Heart right ventricle (tissue), 16 donors: ENCODE measurements around the gene IL1RL2. TPM values are rescaled to one million over a fixed set of nuclear protein-coding genes. Genes with fewer than 3 reads are reported as not detected.

Experiments
- ATAC-seq, 8 donors: fragments of 200-7000 bp; cut with Tn5 transposase; one replicate each; pipeline ENCODE4 v1.9.1; 2020; ENCODE audit warnings: mild to moderate bottlenecking in 8 of 8, moderate library complexity in 8 of 8, moderate number of reproducible peaks in 1 of 8
- DNase-seq, 2 donors: peaks; one replicate each; pipeline ENCODE4 v3.0.0-alpha.2; 2020
- H3K27ac ChIP-seq, 10 donors: fragments of 200-600 bp; sonication (generic) in 2 of 10; one replicate each; pipeline versions ENCODE4 v1.5.0 to v1.8.0; 2020 to 2022; ENCODE audit warnings: mild to moderate bottlenecking in 3 of 10
- H3K27me3 ChIP-seq, 7 donors: fragments of 200-600 bp; one replicate each; pipeline ENCODE4 v1.8.0; 2021 to 2022; ENCODE audit warnings: mild to moderate bottlenecking in 2 of 7
- H3K36me3 ChIP-seq, 9 donors: fragments of 200-600 bp; sonication (generic) in 1 of 9; one replicate each; pipeline versions ENCODE4 v1.5.0 to v1.8.0; 2020 to 2022; ENCODE audit warnings: mild to moderate bottlenecking in 2 of 9
- H3K4me1 ChIP-seq, 9 donors: fragments of 200-600 bp; sonication (generic) in 1 of 9; one replicate each; pipeline versions ENCODE4 v1.5.0 to v1.8.0; 2020 to 2022; ENCODE audit warnings: mild to moderate bottlenecking in 4 of 9
- H3K4me3 ChIP-seq, 10 donors: fragments of 200-600 bp; sonication (generic) in 2 of 10; one replicate each; pipeline versions ENCODE4 v1.5.0 to v1.8.0; 2020 to 2022; ENCODE audit warnings: mild to moderate bottlenecking in 7 of 10, moderate library complexity in 2 of 10
- H3K9me3 ChIP-seq, 11 donors: fragments of 200-600 bp in 10 of 11; sonication (generic) in 2 of 11; one replicate each; pipeline versions ENCODE4 v1.5.0 to v1.8.0; 2013 to 2022; ENCODE audit warnings: mild to moderate bottlenecking in 2 of 11, control low read depth in 1 of 11, moderate library complexity in 1 of 11
- CTCF ChIP-seq, 9 donors: fragments of 200-600 bp; sonication (generic) in 2 of 9; IDR thresholded peaks; one replicate each; pipeline versions ENCODE4 v1.5.0 to v1.8.0; 2021 to 2022; ENCODE audit warnings: antibody characterized with exemption in 9 of 9, mild to moderate bottlenecking in 5 of 9, moderate library complexity in 1 of 9
- whole genome bisulfite sequencing, 2 donors: extraction: QIAGEN DNeasy Blood & Tissue Kit; methylation state at CpG; one replicate each; pipeline ENCODE4 v1.1.7; 2013; ENCODE audit warnings: inconsistent platforms in 1 of 2; 5-methylcytosine and 5-hydroxymethylcytosine counted together
- intact Hi-C, 10 donors: fragments of 100-400 bp; cut with DNase I; formaldehyde crosslinking; loops; one replicate each; pipeline versions ENCODE4 v1.11.1 to v1.14.2; 2022
- polyA plus RNA-seq, 2 donors: library from polyadenylated mRNA; stranded (reverse); fragments of 200-250 nt; gene quantifications; one replicate each; pipeline ENCODE4 v1.2.3, GENCODE V29; 2013
- total RNA-seq, 10 donors: library from RNA; stranded (reverse); fragmentation: NEBNext Ultra II Directional in 3 of 10; extraction: Animal tissue kit (Norgen Biotek cat#: 25700) in 3 of 10; gene quantifications; one replicate each; pipeline versions ENCODE4 v1.2.1 to v1.2.4, GENCODE V29; 2021 to 2023
- donor health status: Arrhythmogenic right ventricular cardiomyopathy.
- donor health status: ischemic (EF 13 %, LVEDD 7.1; RV severe dilation, severe dysfunction).
- donor health status: healthy with polysubstance abuse.
- donor health status: DM: no; HTN: yes; CAD: no.
- donor health status: DM: no; HTN: no; CAD: no.
- donor health status: ischemic (EF 25% LVEDD 6.9; RV normal size, moderate dysfunction).
- donor health status: ischemic (EF 25% LVEDD 5.7; RV mildly dilated, moderate dysfunction).
- donor health status: healthy.
- donor health status: DM: yes; HTN: yes; CAD: no.
- donor health status: Ischemic cardiomyopathy.
- donor health status: ischemic (EF 35%, LVEDD 5.7; RV mildly dilated, moderate dysfunction).
- donor health status: nonischemic (EF 11% LVEDD 7.7; RV severe dilation, severe dysfunction).
- donor health status: DM: yes; HTN: yes; CAD: no.
- donor health status: PGD.
- donor health status: ischemic (EF 29% LVEDD 5.4; RV normal size, mild dysfunction).
- donor health status: nonischemic (EF 23%, LVEDD 6.1; RV moderate dilation, normal function).

Gene IL1RL2
- total and polyA plus RNA-seq, 12 donors, result 0.11 to 0.92 (median 0.29) TPM; not detected in 5

DNA sequence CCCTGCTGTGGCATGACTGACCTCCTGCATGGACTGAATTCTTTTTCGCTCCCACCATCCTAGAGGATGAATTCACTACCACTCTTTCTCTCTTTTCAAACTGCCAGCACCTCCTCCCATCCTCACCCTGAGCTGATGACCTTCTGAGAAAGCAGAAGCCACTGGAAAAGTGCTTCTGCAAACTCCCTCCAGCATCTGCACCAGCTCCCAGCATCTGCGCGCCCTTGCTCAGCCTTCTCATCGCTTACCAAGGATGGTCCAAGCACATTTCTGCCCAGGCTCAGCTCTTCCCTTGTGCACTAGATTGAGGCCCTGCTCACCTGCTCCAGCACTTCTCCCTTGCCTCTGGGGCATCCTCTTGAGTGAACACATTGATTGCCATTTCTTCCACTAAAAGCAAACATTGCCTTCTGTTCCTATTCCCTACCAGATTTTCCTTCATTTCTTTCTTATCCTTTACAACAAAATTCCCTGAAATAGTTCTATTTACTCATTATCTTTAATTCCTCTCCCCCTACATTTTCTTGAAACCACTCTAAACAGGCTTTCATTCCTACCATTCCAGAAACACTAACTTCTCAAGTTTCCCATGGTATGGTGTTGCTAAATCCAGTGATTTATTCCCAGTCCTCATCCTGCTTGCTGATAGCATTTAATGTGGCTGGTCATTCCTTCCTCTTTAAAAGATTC, 81.8 kb downstream of the IL1RL2 start:
- intact Hi-C loops, result loop anchor here in 1 of 10 donors (10.0 kb wide), 1 partner anchor 176 kb away; no protein-coding TSS in a partner anchor

DNA sequence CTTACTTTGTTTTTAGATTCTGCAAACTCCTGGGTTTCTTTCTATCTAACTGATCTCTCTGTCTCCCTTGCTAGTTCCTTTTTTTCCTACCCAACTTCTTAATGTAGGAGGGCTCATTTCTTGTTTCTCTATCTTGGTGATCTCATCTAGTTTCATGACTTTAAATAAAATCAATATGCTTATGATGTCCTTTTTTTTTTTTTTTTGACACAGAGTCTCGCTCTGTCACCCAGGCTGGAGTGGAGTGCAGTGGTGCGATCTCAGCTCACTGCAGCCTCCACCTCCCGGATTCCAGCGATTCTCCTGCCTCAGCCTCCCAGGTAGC, 82.3 kb downstream of the IL1RL2 start:
- 70 to 81% methylated on average over 4 of the region's 4 CpGs for WGBS, 2 donors
- peaks cover 0 to 12% (median 0%) of the 10 kb centered on the region in 7 donors for H3K27me3 ChIP-seq
- intact Hi-C loops, result loop anchor here in 1 of 10 donors (10.0 kb wide), 1 partner anchor 176 kb away; no protein-coding TSS in a partner anchor
- peak overlapping the region in 1 of 10 donors; percentile 15 for H3K27ac ChIP-seq
- TF ChIP-seq CTCF (IDR thresholded peaks at IDR 0.05), result no peak
- DNase-seq (no peak), ATAC-seq (no peak)
- peaks cover 0 to 32% (median 0%) of the 10 kb centered on the region in 9 donors for H3K4me1 ChIP-seq
- no peaks in the 10 kb centered on the region for H3K36me3 ChIP-seq
- H3K4me3 ChIP-seq, result no peak overlapping the region
- no peaks in the 10 kb centered on the region for H3K9me3 ChIP-seq

More for the DNA sequence above, 81.8 kb downstream of the IL1RL2 start:
- DNase-seq (no peak), ATAC-seq (peak in 1 of 8 donors; percentile 28)
- Histone ChIP-seq H3K9me3 (no peaks in the 10 kb centered on the region), H3K36me3 (no peaks in the 10 kb centered on the region), H3K27ac (peak overlapping the region in 1 of 10 donors; percentile 15), H3K4me1 (peaks cover 0 to 27% (median 0%) of the 10 kb centered on the region in 9 donors), H3K4me3 (no peak overlapping the region), H3K27me3 (peaks cover 0 to 12% (median 0%) of the 10 kb centered on the region in 7 donors)
- WGBS, 2 donors, result 92 to 94% methylated on average over 4 of the region's 4 CpGs
- no peak for TF ChIP-seq CTCF (IDR thresholded peaks at IDR 0.05)

GRCh38 chr2:102271844-102272243, 85.0 kb downstream of the IL1RL2 start:
- intact Hi-C loops, result no loop called here
- TF ChIP-seq CTCF (IDR thresholded peaks at IDR 0.05), result no peak
- no peak for DNase-seq
- Histone ChIP-seq H3K9me3 (peaks cover 0 to 10% (median 0%) of the 10 kb centered on the region in 11 donors), H3K4me3 (no peak overlapping the region), H3K36me3 (no peaks in the 10 kb centered on the region), H3K27ac (no peak overlapping the region), H3K27me3 (peaks cover 0 to 12% (median 5%) of the 10 kb centered on the region in 7 donors), H3K4me1 (peaks cover 0 to 36% (median 0%) of the 10 kb centered on the region in 9 donors)
- ATAC-seq, result no peak
- 73 to 75% methylated on average over 5 of the region's 5 CpGs for WGBS, 2 donors

GRCh38 chr2:102273619-102274211, 86.9 kb downstream of the IL1RL2 start:
- Histone ChIP-seq H3K27ac (peak overlapping the region in 3 of 10 donors; percentile 39 to 71 (median 68)), H3K4me1 (peaks cover 0 to 36% (median 0%) of the 10 kb centered on the region in 9 donors), H3K36me3 (no peaks in the 10 kb centered on the region), H3K27me3 (peaks cover 0 to 13% (median 6%) of the 10 kb centered on the region in 7 donors), H3K9me3 (peaks cover 0 to 10% (median 0%) of the 10 kb centered on the region in 11 donors), H3K4me3 (no peak overlapping the region)
- no peak for TF ChIP-seq CTCF (IDR thresholded peaks at IDR 0.05)
- DNase-seq (no peak), ATAC-seq (peak in 6 of 8 donors; percentile 42 to 97 (median 91))
- 36 to 59% methylated on average over 6 of the region's 6 CpGs for WGBS, 2 donors
- intact Hi-C loops, result no loop called here
